ENCODE measurements around the gene DKC1. TPM values are rescaled to one million over a fixed set of nuclear protein-coding genes. Genes with fewer than 3 reads are reported as not detected.
"Not testable (repeated sequence)": the region's sequence is repeated elsewhere in the genome, so short reads cannot be mapped to it uniquely, and the experiment has no call there.

Gene DKC1
- total and polyA plus RNA-seq, 5 donors from 2014 or later, result 28.3 to 55.0 (median 39.2) TPM

DNA sequence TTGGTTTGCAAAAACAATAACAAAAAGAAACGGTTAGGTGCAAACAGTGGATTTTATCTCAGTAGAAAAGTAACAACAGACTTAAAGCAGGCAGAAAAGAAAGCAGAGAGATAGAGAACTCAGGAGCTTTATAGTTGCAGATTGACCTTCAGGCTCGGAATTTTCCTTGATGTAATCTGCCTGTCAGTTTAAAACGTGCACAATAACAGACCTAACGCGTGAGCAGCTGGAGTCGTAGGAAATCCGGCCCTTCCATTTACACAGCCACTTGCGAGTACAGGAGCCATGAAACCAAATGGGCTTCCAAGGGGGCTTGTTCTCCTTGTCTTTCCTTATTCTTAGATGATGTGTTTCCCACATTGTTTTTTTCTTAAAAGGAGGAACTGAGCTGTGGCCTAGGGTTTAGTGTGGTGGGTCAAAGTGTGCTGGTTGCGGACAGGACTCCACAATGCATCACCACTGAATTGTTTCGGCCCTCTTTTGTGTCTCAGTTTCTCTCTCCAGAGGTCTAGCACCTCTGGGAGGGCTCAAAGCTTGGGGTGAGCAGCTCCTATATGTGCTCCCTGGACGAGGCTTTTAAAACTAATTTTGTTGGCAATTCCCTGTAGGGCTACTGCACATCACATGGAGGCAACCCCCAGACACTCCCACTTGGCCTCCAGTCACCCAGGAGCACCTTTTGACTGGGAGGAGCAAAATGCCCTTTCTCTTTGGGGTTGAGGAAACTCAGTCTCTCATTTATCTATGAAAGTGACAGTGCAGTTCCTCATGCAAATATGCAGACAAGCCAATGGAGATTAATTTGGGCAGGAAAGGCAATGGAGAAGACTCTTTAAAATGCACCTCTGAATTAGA lies 56.5 kb downstream of the DKC1 start:
- Histone ChIP-seq H3K4me1 (ENCODE audit: control insufficient read depth, insufficient read depth, low read length, poor library complexity, severe bottlenecking) (no peaks in the 10 kb centered on the region), H3K9me3 (ENCODE audit: control insufficient read depth in 2 of 2, low read length in 2 of 2) (no peaks in the 10 kb centered on the region), H3K36me3 (ENCODE audit: control insufficient read depth, insufficient read depth, low read length) (no peaks in the 10 kb centered on the region), H3K27ac (ENCODE audit: insufficient read depth, low read length, poor library complexity, severe bottlenecking) (no peak overlapping the region), H3K27me3 (ENCODE audit: control insufficient read depth, insufficient read depth, low read length) (no peaks in the 10 kb centered on the region), H3K4me3 (ENCODE audit: low read depth, low read length) (no peak overlapping the region)
- Mint-ChIP-seq H3K9me3 (peaks cover 0 to 1% (median 0%) of the 10 kb centered on the region in 7 donors), H3K36me3 (no peaks in the 10 kb centered on the region), H3K4me1 (no peaks in the 10 kb centered on the region), H3K27me3 (peaks cover 9% of the 10 kb centered on the region), H3K27ac (no peak overlapping the region), H3K4me3 (no peak overlapping the region)
- ATAC-seq (ENCODE audit: low read depth in 2 of 2) (no peak), DNase-seq (no peak)

DNA sequence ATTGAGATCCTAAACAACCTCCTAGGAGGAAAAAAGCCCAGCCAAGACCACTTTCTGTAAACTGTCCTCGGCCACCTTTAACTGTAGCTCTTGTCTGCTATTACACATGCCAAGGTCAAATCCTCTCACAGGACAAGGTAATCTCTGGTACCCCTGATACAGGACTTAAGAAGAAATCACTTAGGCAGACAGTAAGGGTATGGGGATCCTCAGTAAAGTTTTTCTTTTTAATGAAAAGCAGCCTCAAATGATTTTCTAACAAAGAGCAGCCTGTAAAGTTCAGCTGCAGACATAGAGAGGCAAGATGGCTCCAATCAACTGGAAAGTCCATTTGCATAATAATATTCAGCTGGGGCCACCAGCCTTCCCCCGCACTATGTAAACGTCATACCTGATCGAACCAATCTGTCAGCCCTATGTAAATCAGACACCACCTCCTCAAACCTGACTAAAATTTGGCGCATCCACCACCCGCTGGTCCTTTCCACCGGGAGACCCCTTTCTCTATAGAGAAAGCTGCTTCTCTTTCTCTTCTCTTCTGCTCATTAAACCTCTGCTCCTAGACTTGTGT lies 57.2 kb downstream of the DKC1 start:
- DNase-seq (no peak), ATAC-seq (ENCODE audit: low read depth in 2 of 2) (no peak)
- no peaks in the 10 kb centered on the region for H3K4me1 ChIP-seq (ENCODE audit: control insufficient read depth, insufficient read depth, low read length, poor library complexity, severe bottlenecking)

DNA sequence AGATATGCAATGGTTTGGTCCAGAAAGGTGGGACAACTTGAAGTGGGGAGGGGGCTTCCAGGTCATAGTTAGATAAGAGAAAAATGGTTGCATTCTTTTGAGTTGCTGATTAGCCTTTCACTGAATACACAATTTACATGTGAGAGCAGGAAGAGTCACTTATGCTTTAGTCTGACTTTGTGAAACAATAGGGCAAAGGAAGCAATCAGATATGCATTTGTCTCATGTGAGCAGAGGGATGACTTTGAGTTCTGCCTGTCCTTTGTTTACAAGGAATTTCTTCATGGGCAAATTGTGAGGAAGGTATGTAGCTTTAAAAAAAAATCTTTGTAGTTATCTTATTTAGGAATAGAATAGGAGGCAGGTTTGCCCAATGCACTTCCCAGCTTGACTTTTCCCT lies 58.9 kb downstream of the DKC1 start:
- peaks cover 0 to 1% (median 0%) of the 10 kb centered on the region in 7 donors for H3K9me3 Mint-ChIP-seq
- H3K27me3 ChIP-seq (ENCODE audit: control insufficient read depth, insufficient read depth, low read length), result no peaks in the 10 kb centered on the region
- H3K4me3 ChIP-seq (ENCODE audit: low read depth, low read length), result no peak overlapping the region
- H3K4me3 Mint-ChIP-seq, result no peak overlapping the region
- ATAC-seq (ENCODE audit: low read depth in 2 of 2), result no peak
- peaks cover 0 to 1% (median 0%) of the 10 kb centered on the region in 4 donors for H3K4me1 Mint-ChIP-seq
- no peaks in the 10 kb centered on the region for H3K36me3 Mint-ChIP-seq
- H3K27ac Mint-ChIP-seq, result no peak overlapping the region
- peaks cover 5% of the 10 kb centered on the region for H3K27me3 Mint-ChIP-seq
- DNase-seq, result no peak
- no peaks in the 10 kb centered on the region for H3K9me3 ChIP-seq (ENCODE audit: control insufficient read depth in 2 of 2, low read length in 2 of 2)
- H3K36me3 ChIP-seq (ENCODE audit: control insufficient read depth, insufficient read depth, low read length), result no peaks in the 10 kb centered on the region
- H3K4me1 ChIP-seq (ENCODE audit: control insufficient read depth, insufficient read depth, low read length, poor library complexity, severe bottlenecking), result no peaks in the 10 kb centered on the region
- H3K27ac ChIP-seq (ENCODE audit: insufficient read depth, low read length, poor library complexity, severe bottlenecking), result no peak overlapping the region

More for the DNA sequence above, 57.2 kb downstream of the DKC1 start:
- no peaks in the 10 kb centered on the region for H3K4me1 Mint-ChIP-seq
- no peak overlapping the region for H3K27ac ChIP-seq (ENCODE audit: insufficient read depth, low read length, poor library complexity, severe bottlenecking)
- no peaks in the 10 kb centered on the region for H3K9me3 ChIP-seq (ENCODE audit: control insufficient read depth in 2 of 2, low read length in 2 of 2)
- H3K27me3 Mint-ChIP-seq, result peaks cover 9% of the 10 kb centered on the region
- H3K4me3 Mint-ChIP-seq, result no peak overlapping the region
- H3K27me3 ChIP-seq (ENCODE audit: control insufficient read depth, insufficient read depth, low read length), result no peaks in the 10 kb centered on the region
- H3K4me3 ChIP-seq (ENCODE audit: low read depth, low read length), result no peak overlapping the region
- no peaks in the 10 kb centered on the region for H3K36me3 ChIP-seq (ENCODE audit: control insufficient read depth, insufficient read depth, low read length)
- peaks cover 0 to 1% (median 0%) of the 10 kb centered on the region in 7 donors for H3K9me3 Mint-ChIP-seq
- no peaks in the 10 kb centered on the region for H3K36me3 Mint-ChIP-seq
- H3K27ac Mint-ChIP-seq, result no peak overlapping the region

DNA sequence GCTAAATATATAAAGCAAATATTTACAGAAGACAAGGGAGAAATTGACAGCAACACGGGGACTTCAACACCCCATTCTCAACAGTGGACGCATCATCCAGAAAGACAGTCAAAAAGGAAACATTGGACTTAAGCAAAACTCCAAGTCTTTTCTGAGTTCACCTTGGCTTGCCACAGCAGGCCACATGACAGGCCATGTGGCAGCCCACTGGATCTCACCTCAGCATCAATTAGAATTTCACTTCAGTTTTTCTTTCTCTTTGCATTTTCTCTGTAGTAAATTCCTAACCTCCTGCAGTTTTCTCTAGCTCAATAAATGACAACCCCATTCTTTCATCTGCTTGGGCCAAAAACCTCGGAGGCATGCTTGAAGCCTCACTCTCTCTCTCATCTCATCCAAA lies 59.4 kb downstream of the DKC1 start:
- no peak overlapping the region for H3K27ac ChIP-seq (ENCODE audit: insufficient read depth, low read length, poor library complexity, severe bottlenecking)
- no peak overlapping the region for H3K4me3 Mint-ChIP-seq
- H3K36me3 Mint-ChIP-seq, result no peaks in the 10 kb centered on the region

DNA sequence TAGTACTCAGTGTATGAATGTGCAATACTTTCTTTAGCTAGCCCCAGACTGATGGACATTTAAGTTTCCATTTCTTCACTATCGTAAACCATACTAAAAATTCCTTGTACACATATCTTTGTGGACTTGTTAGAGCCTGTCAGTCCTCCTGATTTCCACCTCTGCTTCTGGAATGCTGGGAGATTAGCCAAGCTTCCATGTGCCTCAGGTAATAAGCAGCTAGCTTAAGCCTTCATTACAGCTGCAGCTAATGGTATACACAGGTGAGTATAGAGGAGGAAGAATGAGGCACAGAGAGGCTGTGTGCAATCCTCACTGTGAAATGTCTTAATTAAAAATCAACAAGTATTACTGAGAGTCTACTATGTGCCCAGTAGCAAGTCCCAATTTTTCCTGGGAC lies 62.0 kb downstream of the DKC1 start:
- DNase-seq, result no peak
- ATAC-seq (ENCODE audit: low read depth in 2 of 2), result no peak
- Histone ChIP-seq H3K36me3 (ENCODE audit: control insufficient read depth, insufficient read depth, low read length) (no peaks in the 10 kb centered on the region), H3K27me3 (ENCODE audit: control insufficient read depth, insufficient read depth, low read length) (no peaks in the 10 kb centered on the region), H3K9me3 (ENCODE audit: control insufficient read depth in 2 of 2, low read length in 2 of 2) (no peaks in the 10 kb centered on the region), H3K27ac (ENCODE audit: insufficient read depth, low read length, poor library complexity, severe bottlenecking) (no peak overlapping the region), H3K4me3 (ENCODE audit: low read depth, low read length) (no peak overlapping the region), H3K4me1 (ENCODE audit: control insufficient read depth, insufficient read depth, low read length, poor library complexity, severe bottlenecking) (no peaks in the 10 kb centered on the region)
- H3K27me3 Mint-ChIP-seq, result peaks cover 5% of the 10 kb centered on the region
- H3K4me3 Mint-ChIP-seq, result no peak overlapping the region
- peaks cover 3 to 13% (median 8%) of the 10 kb centered on the region in 4 donors for H3K4me1 Mint-ChIP-seq
- H3K36me3 Mint-ChIP-seq, result no peaks in the 10 kb centered on the region
- peaks cover 0 to 1% (median 0%) of the 10 kb centered on the region in 7 donors for H3K9me3 Mint-ChIP-seq
- no peak overlapping the region for H3K27ac Mint-ChIP-seq

More for the DNA sequence above, 59.4 kb downstream of the DKC1 start:
- Mint-ChIP-seq H3K4me1 (peaks cover 0 to 4% (median 2%) of the 10 kb centered on the region in 4 donors), H3K27ac (no peak overlapping the region), H3K9me3 (peaks cover 0 to 1% (median 0%) of the 10 kb centered on the region in 7 donors), H3K27me3 (peaks cover 5% of the 10 kb centered on the region)
- Histone ChIP-seq H3K4me1 (ENCODE audit: control insufficient read depth, insufficient read depth, low read length, poor library complexity, severe bottlenecking) (no peaks in the 10 kb centered on the region), H3K36me3 (ENCODE audit: control insufficient read depth, insufficient read depth, low read length) (no peaks in the 10 kb centered on the region), H3K27me3 (ENCODE audit: control insufficient read depth, insufficient read depth, low read length) (no peaks in the 10 kb centered on the region), H3K4me3 (ENCODE audit: low read depth, low read length) (no peak overlapping the region), H3K9me3 (ENCODE audit: control insufficient read depth in 2 of 2, low read length in 2 of 2) (no peaks in the 10 kb centered on the region)
- ATAC-seq (ENCODE audit: low read depth in 2 of 2), result no peak
- no peak for DNase-seq

DNA sequence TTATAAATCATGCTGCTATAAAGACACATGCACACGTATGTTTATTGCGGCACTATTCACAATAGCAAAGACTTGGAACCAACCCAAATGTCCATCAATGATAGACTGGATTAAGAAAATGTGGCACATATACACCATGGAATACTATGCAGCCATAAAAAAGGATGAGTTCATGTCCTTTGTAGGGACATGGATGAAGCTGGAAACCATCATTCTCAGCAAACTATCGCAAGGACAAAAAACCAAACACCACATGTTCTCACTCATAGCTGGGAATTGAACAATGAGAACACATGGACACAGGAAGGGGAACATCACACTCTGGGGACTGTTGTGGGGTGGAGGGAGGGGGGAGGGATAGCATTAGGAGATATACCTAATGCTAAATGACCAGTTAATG lies 62.9 kb downstream of the DKC1 start:
- not testable (repeated sequence) for H3K4me3 ChIP-seq (ENCODE audit: low read depth, low read length); H3K27ac Mint-ChIP-seq; ATAC-seq (ENCODE audit: low read depth in 2 of 2); H3K4me3 Mint-ChIP-seq; H3K27ac ChIP-seq (ENCODE audit: insufficient read depth, low read length, poor library complexity, severe bottlenecking); H3K27me3 ChIP-seq (ENCODE audit: control insufficient read depth, insufficient read depth, low read length); H3K4me1 ChIP-seq (ENCODE audit: control insufficient read depth, insufficient read depth, low read length, poor library complexity, severe bottlenecking); H3K9me3 ChIP-seq (ENCODE audit: control insufficient read depth in 2 of 2, low read length in 2 of 2); H3K9me3 Mint-ChIP-seq; H3K36me3 Mint-ChIP-seq; H3K36me3 ChIP-seq (ENCODE audit: control insufficient read depth, insufficient read depth, low read length); H3K27me3 Mint-ChIP-seq; DNase-seq
- peaks cover 3 to 13% (median 8%) of the 10 kb centered on the region in 4 donors for H3K4me1 Mint-ChIP-seq

Measured in CD4-positive, CD25-positive, alpha-beta regulatory T cell (primary cell).